Measurements from ENCODE around the gene EHBP1.

DNA sequence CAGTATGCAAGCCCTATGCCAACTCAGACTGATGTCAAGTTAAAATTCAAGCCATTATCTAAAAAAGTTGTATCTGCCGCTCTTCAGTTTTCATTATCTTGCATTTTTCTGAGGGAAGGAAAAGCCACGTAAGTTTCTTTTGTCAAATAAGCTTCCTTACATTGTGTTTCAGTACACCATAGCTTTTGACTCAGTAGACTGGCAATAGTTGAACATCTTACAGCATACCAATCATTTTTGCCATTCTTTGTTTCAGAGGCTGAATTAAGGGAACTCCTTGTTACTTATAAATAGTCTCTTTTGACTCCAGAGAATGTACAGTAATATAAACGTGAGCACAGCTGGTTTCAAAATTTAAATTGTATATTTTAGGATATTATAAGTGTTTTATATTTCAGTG, 120.6 kb downstream of the EHBP1 start:
- TF ChIP-seq, protein P1, sequence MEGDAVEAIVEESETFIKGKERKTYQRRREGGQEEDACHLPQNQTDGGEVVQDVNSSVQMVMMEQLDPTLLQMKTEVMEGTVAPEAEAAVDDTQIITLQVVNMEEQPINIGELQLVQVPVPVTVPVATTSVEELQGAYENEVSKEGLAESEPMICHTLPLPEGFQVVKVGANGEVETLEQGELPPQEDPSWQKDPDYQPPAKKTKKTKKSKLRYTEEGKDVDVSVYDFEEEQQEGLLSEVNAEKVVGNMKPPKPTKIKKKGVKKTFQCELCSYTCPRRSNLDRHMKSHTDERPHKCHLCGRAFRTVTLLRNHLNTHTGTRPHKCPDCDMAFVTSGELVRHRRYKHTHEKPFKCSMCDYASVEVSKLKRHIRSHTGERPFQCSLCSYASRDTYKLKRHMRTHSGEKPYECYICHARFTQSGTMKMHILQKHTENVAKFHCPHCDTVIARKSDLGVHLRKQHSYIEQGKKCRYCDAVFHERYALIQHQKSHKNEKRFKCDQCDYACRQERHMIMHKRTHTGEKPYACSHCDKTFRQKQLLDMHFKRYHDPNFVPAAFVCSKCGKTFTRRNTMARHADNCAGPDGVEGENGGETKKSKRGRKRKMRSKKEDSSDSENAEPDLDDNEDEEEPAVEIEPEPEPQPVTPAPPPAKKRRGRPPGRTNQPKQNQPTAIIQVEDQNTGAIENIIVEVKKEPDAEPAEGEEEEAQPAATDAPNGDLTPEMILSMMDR (IDR thresholded peaks at IDR 0.05): no peak
- TF ChIP-seq POLR2A (IDR thresholded peaks at IDR 0.05): no peak

Data from upper lobe of left lung (tissue), 4 donors.